ELF-1 (cell line): ENCODE measurements around the gene FAM163B.

ENCODE experiments used
- DNase-seq: peaks from one replicate; pipeline ENCODE4 v3.0.0-alpha.2; 2016; ENCODE audit warnings: low read depth, low spot score

FAM163B gene

DNA sequence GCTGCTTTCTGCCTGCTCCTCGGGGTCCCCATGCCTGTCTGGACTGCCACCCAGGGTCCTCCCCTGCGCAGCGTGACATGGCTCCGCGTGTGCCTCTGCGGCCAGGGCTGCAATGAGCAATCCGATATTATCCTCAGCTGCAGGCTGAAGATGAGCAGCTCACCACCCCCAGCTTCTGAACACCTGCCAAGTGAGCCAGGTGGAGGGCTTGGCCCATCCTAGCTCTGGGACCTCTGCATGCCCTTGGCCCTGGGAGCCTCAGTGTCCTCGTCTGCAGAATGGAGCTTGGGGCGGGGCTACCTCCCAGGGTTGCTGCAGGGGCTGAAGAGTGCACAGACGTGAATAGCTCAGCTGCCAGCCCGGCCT is 80.3 kb downstream of the FAM163B start:
- DNase-seq: no peak

DNA sequence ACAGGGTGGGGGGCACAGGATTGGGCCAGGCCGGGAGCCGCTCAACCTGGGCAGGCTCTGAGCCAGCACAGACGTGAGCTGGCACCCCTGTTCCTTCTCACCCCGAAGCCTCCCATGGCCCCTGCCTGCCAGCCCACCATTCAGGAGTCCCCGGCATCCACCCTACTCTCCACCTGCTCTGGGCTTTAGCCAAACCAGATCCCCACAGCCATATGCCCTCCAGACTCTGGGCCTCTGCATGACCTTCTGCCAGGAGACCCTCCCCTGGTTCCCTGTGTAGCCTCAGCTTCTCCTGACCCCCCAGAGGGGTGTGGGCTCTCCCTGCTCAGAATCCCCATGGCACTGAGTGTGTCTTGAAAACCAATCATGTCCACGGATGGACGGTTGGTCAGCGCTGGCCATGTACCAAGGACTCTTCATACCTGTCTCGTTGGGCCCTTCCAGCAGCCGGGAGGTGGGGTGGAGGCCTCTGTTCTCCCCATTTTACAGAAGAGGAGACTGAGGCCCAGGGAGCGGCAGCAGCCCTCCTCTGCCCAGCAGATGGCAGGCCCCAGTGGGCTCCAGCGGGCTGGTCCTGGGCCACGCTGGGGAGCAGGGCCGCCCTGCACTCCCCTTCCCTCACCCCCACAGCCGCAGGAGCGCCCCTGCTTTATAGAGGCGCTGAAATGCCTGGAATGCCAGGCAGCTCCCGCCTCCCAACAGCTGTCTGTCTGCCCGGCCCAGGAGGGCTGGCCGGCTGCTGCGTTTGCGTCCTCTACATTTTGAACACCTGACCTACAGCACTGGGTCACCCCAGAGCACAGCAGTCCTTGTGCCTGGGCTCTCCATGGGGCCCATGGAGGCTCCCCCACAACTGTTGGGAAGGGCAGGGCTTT is 81.0 kb downstream of the FAM163B start:
- DNase-seq: no peak

DNA sequence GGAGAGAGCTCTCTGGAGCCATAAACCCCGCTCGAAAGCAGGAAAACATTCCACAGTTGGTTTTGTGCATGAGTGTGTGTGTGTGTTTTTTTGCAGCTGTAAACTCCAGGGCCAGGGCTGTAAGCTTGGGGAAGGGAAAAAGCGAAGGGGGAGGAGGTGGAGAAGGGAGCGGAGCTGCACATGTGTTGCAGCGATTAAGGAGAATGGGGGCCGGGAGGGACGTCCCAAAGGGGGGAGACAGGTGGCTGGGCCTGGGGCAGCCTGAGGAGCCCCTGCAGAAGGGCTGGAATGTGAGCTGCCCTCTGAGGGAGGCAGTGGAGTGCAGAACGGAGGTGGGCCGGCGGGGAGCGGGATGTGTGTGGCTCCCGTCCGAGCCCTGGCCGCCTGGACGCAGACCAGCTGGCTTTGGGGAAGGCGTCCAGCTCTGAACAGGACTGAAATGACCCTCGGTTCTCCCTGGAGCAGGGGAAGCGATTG is 81.7 kb downstream of the FAM163B start:
- DNase-seq: no peak
